WTC11 (cell line): ENCODE measurements around the gene KLRF2. TPM values are rescaled to one million over a fixed set of nuclear protein-coding genes. Genes with fewer than 3 reads are reported as not detected.

ENCODE experiments used
- ATAC-seq: fragments of 200-7000 bp; cut with Tn5 transposase; 2 replicates; pipeline ENCODE4 v1.10.0; 2021; ENCODE audit warnings: mild to moderate bottlenecking, moderate library complexity
- CTCF ChIA-PET: fragments of 300-600 bp; sonication (Branson Sonifier 250); formaldehyde crosslinking; loops from one replicate; lab custom pipeline; 2021; ENCODE audit warnings: antibody characterized with exemption; lab: Charles Lee
- POLR2A ChIA-PET: fragments of 350-600 bp; sonication (Branson Sonifier 250); formaldehyde crosslinking; loops from one replicate; lab custom pipeline; 2021; ENCODE audit warnings: antibody characterized with exemption; lab: Charles Lee
- DNase-seq: peaks from one replicate; pipeline ENCODE4 v3.0.0; 2021; ENCODE audit warnings: low spot score
- H3K27ac Mint-ChIP-seq: 2 replicates; pipeline ENCODE4 v1.8.0; 2021; ENCODE audit warnings: mixed read lengths
- H3K27me3 Mint-ChIP-seq: 2 replicates; pipeline ENCODE4 v1.8.0; 2021; ENCODE audit warnings: low read depth, mild to moderate bottlenecking, moderate library complexity, mixed read lengths
- H3K36me3 Mint-ChIP-seq: 2 replicates; pipeline ENCODE4 v1.8.0; 2021; ENCODE audit warnings: mixed read lengths
- H3K4me1 Mint-ChIP-seq: 2 replicates; pipeline ENCODE4 v1.8.0; 2022; ENCODE audit warnings: mixed read lengths
- H3K4me3 Mint-ChIP-seq: 2 replicates; pipeline ENCODE4 v1.8.0; 2021; ENCODE audit warnings: mild to moderate bottlenecking, moderate library complexity, mixed read lengths
- H3K9me3 Mint-ChIP-seq: 2 replicates; pipeline ENCODE4 v1.8.0; 2021; ENCODE audit warnings: mixed read lengths
- ATF1 ChIP-seq: sonication (generic); formaldehyde crosslinking; IDR thresholded peaks from 2 replicates; pipeline ENCODE4 v1.8.1; 2023; ENCODE audit warnings: mild to moderate bottlenecking, moderate library complexity, missing genetic modification reagents
- CREB1 ChIP-seq: sonication (generic); formaldehyde crosslinking; IDR thresholded peaks from 2 replicates; pipeline ENCODE4 v1.8.0; 2023; ENCODE audit warnings: mild to moderate bottlenecking, missing genetic modification reagents
- EMX1 ChIP-seq: fragments of 250-450 bp; sonication (Bioruptor Pico); IDR thresholded peaks from 2 replicates; pipeline ENCODE4 v1.8.0; 2021; ENCODE audit warnings: mild to moderate bottlenecking
- ESRRA ChIP-seq: sonication (generic); formaldehyde crosslinking; IDR thresholded peaks from 2 replicates; pipeline ENCODE4 v1.8.1; 2022; ENCODE audit warnings: mild to moderate bottlenecking, missing genetic modification reagents, borderline replicate concordance
- GABPB1 ChIP-seq: sonication (generic); formaldehyde crosslinking; IDR thresholded peaks from 2 replicates; pipeline ENCODE4 v1.8.1; 2023; ENCODE audit warnings: mild to moderate bottlenecking, missing genetic modification reagents
- GTF2I ChIP-seq: fragments of 250-450 bp; sonication (Bioruptor Pico); conservative IDR thresholded peaks from 2 replicates; pipeline ENCODE4 v1.4.0; 2021; ENCODE audit warnings: mild to moderate bottlenecking
- NFE2L1 ChIP-seq: sonication (generic); formaldehyde crosslinking; IDR thresholded peaks from 2 replicates; pipeline ENCODE4 v1.8.1; 2023; ENCODE audit warnings: missing genetic modification reagents
- SOX15 ChIP-seq: fragments of 250-450 bp; sonication (Bioruptor Pico); IDR thresholded peaks from 2 replicates; pipeline ENCODE4 v1.9.0; 2021; ENCODE audit warnings: mild to moderate bottlenecking
- TEAD1 ChIP-seq: sonication (generic); formaldehyde crosslinking; IDR thresholded peaks from 2 replicates; pipeline ENCODE4 v1.8.0; 2022; ENCODE audit warnings: mild to moderate bottlenecking, missing genetic modification reagents
- ZNF121 ChIP-seq: sonication (generic); formaldehyde crosslinking; IDR thresholded peaks from 2 replicates; pipeline ENCODE4 v1.8.0; 2023; ENCODE audit warnings: missing genetic modification reagents
- ZNF263 ChIP-seq: sonication (generic); formaldehyde crosslinking; IDR thresholded peaks from 2 replicates; pipeline ENCODE4 v1.8.1; 2022; ENCODE audit warnings: low read depth, mild to moderate bottlenecking, moderate library complexity, missing genetic modification reagents
- ZNF416 ChIP-seq: fragments of 250-450 bp; sonication (Bioruptor Pico); IDR thresholded peaks from 2 replicates; pipeline ENCODE4 v1.9.0; 2021; ENCODE audit warnings: mild to moderate bottlenecking, inconsistent platforms
- total RNA-seq: library from RNA; stranded (reverse); gene quantifications from 3 replicates; pipeline ENCODE4 v1.2.3, GENCODE V29; 2021
- TF ChIP-seq, protein P1 (sequence below): fragments of 200-600 bp; IDR thresholded peaks from 2 replicates; pipeline ENCODE4 v1.8.0; 2022; ENCODE audit warnings: antibody characterized with exemption
- TF ChIP-seq, protein P2 (sequence below): sonication (generic); formaldehyde crosslinking; IDR thresholded peaks from 2 replicates; pipeline ENCODE4 v1.8.0; 2023; ENCODE audit warnings: missing genetic modification reagents
- TF ChIP-seq, protein P3 (sequence below): sonication (generic); formaldehyde crosslinking; IDR thresholded peaks from 2 replicates; pipeline ENCODE4 v1.8.1; 2023; ENCODE audit warnings: mild to moderate bottlenecking, missing genetic modification reagents
- TF ChIP-seq, protein P4 (sequence below): sonication (generic); formaldehyde crosslinking; IDR thresholded peaks from 2 replicates; pipeline ENCODE4 v1.8.1; 2023; ENCODE audit warnings: mild to moderate bottlenecking, missing genetic modification reagents, moderate library complexity
- TF ChIP-seq, protein P5 (sequence below): sonication (generic); formaldehyde crosslinking; IDR thresholded peaks from 2 replicates; pipeline ENCODE4 v1.8.1; 2022; ENCODE audit warnings: mild to moderate bottlenecking, missing genetic modification reagents, moderate library complexity, borderline replicate concordance
- TF ChIP-seq, protein P6 (sequence below): sonication (generic); formaldehyde crosslinking; IDR thresholded peaks from 2 replicates; pipeline ENCODE4 v1.8.1; 2023; ENCODE audit warnings: mild to moderate bottlenecking, missing genetic modification reagents, borderline replicate concordance
- TF ChIP-seq, protein P7 (sequence below): fragments of 250-450 bp; sonication (Bioruptor Pico); IDR thresholded peaks from 2 replicates; pipeline ENCODE4 v1.9.0; 2021; ENCODE audit warnings: moderate library complexity, mild to moderate bottlenecking, inconsistent platforms, borderline replicate concordance

KLRF2 gene
- total RNA-seq, 1 experiment from 2014 or later = not detected

DNA sequence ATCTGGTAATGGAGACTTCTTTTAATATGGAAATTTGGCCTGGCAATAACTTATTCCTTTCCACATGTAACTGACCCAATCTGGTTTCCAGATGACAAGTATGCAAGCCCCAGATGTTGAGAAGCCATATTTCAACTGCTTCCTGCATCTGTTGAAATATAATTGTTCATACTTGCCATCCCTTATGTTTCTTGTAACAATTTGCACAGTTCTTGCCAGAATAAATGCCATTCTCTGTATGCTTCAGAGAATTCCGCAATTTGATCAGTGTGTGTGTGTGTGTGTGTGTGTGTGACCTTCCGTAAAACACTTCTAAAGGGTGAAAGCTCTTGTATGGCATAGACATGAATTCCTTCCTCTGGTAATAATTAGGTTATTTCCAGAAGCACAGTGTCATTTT is 52.7 kb downstream of the KLRF2 start:
- H3K9me3 Mint-ChIP-seq = no peaks in the 10 kb centered on the region
- H3K27me3 Mint-ChIP-seq = no peaks in the 10 kb centered on the region; the same call in 1 of the 2 replicates
- ChIA-PET CTCF (no interaction called here), POLR2A (no interaction called here)
- no peak for ATAC-seq
- TF ChIP-seq, protein P1, sequence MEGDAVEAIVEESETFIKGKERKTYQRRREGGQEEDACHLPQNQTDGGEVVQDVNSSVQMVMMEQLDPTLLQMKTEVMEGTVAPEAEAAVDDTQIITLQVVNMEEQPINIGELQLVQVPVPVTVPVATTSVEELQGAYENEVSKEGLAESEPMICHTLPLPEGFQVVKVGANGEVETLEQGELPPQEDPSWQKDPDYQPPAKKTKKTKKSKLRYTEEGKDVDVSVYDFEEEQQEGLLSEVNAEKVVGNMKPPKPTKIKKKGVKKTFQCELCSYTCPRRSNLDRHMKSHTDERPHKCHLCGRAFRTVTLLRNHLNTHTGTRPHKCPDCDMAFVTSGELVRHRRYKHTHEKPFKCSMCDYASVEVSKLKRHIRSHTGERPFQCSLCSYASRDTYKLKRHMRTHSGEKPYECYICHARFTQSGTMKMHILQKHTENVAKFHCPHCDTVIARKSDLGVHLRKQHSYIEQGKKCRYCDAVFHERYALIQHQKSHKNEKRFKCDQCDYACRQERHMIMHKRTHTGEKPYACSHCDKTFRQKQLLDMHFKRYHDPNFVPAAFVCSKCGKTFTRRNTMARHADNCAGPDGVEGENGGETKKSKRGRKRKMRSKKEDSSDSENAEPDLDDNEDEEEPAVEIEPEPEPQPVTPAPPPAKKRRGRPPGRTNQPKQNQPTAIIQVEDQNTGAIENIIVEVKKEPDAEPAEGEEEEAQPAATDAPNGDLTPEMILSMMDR = no peak
- TF ChIP-seq GTF2I (CRISPR knock-in tag) = no peak
- TF ChIP-seq, protein P2, sequence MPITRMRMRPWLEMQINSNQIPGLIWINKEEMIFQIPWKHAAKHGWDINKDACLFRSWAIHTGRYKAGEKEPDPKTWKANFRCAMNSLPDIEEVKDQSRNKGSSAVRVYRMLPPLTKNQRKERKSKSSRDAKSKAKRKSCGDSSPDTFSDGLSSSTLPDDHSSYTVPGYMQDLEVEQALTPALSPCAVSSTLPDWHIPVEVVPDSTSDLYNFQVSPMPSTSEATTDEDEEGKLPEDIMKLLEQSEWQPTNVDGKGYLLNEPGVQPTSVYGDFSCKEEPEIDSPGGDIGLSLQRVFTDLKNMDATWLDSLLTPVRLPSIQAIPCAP = no peak
- TF ChIP-seq CREB1 (CRISPR knock-in tag) = no peak
- no peak for TF ChIP-seq ATF1 (CRISPR knock-in tag)
- TF ChIP-seq ZNF416 = no peak
- no peak for TF ChIP-seq ZNF263 (CRISPR knock-in tag)
- no peak for TF ChIP-seq SOX15
- TF ChIP-seq, protein P3, sequence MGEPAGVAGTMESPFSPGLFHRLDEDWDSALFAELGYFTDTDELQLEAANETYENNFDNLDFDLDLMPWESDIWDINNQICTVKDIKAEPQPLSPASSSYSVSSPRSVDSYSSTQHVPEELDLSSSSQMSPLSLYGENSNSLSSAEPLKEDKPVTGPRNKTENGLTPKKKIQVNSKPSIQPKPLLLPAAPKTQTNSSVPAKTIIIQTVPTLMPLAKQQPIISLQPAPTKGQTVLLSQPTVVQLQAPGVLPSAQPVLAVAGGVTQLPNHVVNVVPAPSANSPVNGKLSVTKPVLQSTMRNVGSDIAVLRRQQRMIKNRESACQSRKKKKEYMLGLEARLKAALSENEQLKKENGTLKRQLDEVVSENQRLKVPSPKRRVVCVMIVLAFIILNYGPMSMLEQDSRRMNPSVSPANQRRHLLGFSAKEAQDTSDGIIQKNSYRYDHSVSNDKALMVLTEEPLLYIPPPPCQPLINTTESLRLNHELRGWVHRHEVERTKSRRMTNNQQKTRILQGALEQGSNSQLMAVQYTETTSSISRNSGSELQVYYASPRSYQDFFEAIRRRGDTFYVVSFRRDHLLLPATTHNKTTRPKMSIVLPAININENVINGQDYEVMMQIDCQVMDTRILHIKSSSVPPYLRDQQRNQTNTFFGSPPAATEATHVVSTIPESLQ (CRISPR knock-in tag) = no peak
- TF ChIP-seq, protein P4, sequence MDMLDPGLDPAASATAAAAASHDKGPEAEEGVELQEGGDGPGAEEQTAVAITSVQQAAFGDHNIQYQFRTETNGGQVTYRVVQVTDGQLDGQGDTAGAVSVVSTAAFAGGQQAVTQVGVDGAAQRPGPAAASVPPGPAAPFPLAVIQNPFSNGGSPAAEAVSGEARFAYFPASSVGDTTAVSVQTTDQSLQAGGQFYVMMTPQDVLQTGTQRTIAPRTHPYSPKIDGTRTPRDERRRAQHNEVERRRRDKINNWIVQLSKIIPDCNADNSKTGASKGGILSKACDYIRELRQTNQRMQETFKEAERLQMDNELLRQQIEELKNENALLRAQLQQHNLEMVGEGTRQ (CRISPR knock-in tag) = no peak
- TF ChIP-seq, protein P5, sequence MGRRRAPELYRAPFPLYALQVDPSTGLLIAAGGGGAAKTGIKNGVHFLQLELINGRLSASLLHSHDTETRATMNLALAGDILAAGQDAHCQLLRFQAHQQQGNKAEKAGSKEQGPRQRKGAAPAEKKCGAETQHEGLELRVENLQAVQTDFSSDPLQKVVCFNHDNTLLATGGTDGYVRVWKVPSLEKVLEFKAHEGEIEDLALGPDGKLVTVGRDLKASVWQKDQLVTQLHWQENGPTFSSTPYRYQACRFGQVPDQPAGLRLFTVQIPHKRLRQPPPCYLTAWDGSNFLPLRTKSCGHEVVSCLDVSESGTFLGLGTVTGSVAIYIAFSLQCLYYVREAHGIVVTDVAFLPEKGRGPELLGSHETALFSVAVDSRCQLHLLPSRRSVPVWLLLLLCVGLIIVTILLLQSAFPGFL (CRISPR knock-in tag) = no peak
- no peak for TF ChIP-seq GABPB1
- no peak for TF ChIP-seq EMX1 (CRISPR knock-in tag)
- TF ChIP-seq ESRRA (CRISPR knock-in tag) = no peak
- TF ChIP-seq, protein P6, sequence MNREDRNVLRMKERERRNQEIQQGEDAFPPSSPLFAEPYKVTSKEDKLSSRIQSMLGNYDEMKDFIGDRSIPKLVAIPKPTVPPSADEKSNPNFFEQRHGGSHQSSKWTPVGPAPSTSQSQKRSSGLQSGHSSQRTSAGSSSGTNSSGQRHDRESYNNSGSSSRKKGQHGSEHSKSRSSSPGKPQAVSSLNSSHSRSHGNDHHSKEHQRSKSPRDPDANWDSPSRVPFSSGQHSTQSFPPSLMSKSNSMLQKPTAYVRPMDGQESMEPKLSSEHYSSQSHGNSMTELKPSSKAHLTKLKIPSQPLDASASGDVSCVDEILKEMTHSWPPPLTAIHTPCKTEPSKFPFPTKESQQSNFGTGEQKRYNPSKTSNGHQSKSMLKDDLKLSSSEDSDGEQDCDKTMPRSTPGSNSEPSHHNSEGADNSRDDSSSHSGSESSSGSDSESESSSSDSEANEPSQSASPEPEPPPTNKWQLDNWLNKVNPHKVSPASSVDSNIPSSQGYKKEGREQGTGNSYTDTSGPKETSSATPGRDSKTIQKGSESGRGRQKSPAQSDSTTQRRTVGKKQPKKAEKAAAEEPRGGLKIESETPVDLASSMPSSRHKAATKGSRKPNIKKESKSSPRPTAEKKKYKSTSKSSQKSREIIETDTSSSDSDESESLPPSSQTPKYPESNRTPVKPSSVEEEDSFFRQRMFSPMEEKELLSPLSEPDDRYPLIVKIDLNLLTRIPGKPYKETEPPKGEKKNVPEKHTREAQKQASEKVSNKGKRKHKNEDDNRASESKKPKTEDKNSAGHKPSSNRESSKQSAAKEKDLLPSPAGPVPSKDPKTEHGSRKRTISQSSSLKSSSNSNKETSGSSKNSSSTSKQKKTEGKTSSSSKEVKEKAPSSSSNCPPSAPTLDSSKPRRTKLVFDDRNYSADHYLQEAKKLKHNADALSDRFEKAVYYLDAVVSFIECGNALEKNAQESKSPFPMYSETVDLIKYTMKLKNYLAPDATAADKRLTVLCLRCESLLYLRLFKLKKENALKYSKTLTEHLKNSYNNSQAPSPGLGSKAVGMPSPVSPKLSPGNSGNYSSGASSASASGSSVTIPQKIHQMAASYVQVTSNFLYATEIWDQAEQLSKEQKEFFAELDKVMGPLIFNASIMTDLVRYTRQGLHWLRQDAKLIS (CRISPR knock-in tag) = no peak
- TF ChIP-seq, protein P7, sequence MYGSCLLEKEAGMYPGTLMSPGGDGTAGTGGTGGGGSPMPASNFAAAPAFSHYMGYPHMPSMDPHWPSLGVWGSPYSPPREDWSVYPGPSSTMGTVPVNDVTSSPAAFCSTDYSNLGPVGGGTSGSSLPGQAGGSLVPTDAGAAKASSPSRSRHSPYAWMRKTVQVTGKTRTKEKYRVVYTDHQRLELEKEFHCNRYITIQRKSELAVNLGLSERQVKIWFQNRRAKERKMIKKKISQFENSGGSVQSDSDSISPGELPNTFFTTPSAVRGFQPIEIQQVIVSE (CRISPR knock-in tag) = no peak
- TF ChIP-seq ZNF121 = no peak
- TF ChIP-seq NFE2L1 (CRISPR knock-in tag) = no peak
- TF ChIP-seq TEAD1 = no peak
- H3K4me1 Mint-ChIP-seq = no peaks in the 10 kb centered on the region
- no peaks in the 10 kb centered on the region for H3K36me3 Mint-ChIP-seq
- no peak overlapping the region for H3K4me3 Mint-ChIP-seq
- no peak overlapping the region for H3K27ac Mint-ChIP-seq
- no peak for DNase-seq
